HS-5 (cell line): Measurements from ENCODE around the gene PANK1.

Experiments
- DNase-seq: peaks from one replicate; pipeline ENCODE4 v3.0.0-alpha.2; 2012; ENCODE audit warnings: low read depth

Gene PANK1

DNA sequence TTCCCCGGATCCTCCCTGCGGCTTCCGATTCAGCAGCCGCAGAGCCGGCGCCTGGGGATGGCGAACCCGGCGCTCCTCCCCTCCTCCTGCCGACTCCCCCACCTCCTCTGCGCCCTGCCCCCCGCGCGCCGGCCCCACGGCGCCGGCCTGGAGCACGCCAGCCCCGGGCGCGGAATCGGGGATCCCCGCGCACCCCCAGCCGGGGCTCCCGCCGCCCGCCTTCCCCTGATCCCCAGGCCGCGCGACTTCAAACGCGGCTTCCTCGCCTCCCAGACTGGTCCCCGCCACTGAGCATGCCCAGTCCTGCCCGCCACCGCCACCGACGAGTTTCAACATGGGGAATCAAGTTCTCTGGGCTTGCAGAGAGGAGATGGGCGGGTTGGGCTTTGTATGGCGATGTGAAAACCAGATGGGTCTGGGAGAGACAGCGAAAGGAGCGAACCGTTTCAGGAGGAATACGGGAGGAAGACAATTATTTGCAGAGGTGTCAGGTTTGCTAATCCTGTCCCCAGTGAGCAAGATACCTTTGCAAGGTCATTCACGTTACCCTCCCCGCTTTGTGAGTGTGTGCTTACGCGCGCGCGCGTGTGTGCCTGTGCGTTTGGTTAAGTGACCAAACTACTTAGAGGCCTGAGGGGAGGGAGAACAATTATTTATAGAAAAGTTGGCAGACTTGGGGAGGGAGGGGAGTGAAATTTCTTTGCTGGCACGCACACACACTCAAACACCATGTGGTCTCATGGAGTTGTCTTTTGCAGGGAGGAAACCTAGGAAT lies at the start of gene PANK1:
Gene PANK1, minus strand, starts transcription at position 276 of the 775 bp plus-strand sequence. CDS start 351 bp downstream, outside the sequence.
- no peak for DNase-seq

DNA sequence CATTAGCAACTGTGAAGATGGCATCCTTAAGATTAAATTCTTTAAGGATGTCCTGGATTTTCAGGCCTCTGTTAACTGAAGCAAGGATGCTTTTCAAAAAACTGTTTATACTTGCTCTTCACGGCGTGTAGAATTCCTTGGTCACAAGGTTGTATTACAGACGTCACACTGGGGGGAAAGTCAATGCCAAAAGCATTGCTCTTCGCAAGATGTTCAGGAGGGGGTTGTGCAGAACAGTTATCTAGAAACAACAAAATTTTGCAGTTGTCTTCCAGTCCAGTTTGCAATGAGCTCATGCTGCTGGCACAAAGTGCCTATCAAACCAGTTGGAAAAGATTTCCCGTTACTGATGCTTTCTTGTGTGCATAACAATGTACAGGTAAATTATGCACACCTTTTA lies 48.1 kb upstream of the PANK1 start:
- no peak for DNase-seq

DNA sequence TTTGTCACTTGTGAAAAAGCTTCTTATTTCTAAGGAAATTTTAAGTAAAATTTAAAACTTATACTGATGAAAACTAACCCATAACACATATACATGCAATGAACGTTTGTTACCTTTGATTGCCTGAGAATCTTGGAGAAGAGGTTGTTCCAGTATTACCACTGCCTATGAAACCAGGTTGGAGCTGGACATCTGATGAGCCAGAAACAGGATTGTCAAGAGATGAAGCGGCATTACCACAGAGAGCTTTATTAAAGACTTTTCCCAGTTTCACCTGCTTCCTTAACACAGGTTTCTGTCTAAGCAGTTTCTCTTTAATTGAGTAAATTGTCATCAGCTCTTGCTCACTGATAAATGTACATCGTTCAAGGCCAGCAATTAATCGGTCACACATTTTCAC lies 47.4 kb upstream of the PANK1 start:
- DNase-seq, result no peak

DNA sequence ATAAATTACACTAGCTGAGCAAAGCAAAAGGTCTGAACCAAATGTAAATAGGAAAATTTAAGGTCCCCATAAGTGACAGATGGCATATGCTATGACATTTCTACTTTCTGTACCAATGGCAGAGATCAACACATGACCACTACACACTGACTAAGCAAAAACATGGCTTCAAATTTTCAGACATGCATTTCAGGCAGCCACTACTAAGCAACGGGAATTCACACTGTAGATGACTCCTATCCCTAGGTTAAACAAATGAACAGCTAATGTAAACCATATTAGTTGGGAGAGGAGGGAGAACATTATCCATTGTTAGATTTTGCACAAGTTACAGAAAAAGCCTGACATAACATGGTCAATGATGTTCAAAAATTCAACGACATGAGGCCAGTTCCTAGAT lies 45.0 kb upstream of the PANK1 start:
- no peak for DNase-seq

DNA sequence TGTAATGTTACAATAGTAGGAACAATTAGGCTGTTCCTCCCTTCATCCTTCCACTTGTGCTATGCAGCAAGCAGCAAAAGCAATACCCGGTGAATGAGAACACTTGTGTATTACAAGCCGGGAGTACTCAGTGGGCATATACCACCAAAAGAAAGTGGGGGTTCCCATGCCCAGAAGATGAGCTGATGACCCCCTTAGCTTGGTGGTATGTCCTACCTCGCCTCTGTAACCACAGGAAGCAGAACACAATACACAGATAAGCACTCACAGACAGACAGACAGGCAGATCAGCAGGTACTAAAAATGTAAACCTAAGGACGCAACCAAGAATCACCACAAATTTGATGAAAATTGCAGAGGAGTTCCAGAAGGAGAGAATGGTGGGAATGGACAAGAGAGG lies 40.9 kb upstream of the PANK1 start:
- DNase-seq, result no peak

DNA sequence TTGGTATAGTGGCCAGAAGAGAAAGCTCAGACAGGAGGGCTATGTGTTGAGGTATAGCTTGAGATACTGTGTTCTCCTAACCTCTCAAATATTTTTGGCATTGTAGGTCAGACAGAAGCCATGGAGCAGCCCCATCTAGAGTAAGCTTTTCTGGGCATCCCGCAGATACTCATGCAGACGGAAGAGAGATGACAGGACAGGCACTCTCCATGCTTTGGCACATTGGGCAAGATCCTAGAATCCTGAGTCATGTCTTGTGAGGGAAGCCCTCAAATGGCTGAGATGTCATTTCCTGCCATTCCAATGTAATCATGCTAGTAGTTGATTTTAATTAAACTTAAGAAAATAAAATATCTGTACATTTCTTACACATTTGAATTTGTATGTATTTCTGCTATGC lies 39.6 kb upstream of the PANK1 start:
- peak; percentile 33 for DNase-seq

DNA sequence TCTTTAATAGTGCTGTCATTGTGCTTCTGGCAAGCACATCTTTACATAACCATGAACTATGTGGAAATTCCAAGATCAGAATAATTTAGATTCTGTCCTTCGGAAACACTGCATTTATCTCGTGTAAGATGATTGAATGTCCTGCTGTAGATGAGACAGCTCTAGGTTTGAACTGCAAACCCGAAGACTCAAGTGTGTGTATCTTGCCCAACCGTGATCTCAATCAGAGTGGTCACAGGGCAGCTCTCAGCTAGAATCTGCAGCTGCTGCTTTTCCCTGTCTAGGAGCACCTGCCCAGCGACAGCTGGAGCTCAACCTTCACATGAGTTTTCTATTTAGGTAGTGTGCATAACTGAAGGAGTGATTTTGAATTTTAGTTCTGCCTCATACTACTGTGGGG lies 38.8 kb upstream of the PANK1 start:
- DNase-seq, result no peak

DNA sequence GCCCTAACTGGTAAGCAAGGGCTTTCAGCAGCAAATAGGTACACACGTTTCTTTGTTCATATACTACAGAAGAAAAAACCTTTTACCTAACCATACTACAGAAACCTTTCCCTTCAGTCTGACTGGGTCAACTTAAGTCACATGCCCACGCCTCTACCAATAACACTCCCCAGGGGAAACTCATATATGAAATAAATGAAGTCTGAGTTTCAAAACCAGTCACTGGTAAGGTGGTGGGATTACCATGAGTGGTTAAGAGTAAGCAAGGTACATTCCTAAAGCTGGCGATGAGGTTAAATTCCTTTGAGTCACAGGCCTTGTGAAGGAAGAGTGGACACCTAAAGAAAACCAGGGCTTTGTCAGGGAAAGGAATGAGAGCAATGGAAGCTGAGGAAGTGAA lies 34.9 kb upstream of the PANK1 start:
- DNase-seq, result no peak

DNA sequence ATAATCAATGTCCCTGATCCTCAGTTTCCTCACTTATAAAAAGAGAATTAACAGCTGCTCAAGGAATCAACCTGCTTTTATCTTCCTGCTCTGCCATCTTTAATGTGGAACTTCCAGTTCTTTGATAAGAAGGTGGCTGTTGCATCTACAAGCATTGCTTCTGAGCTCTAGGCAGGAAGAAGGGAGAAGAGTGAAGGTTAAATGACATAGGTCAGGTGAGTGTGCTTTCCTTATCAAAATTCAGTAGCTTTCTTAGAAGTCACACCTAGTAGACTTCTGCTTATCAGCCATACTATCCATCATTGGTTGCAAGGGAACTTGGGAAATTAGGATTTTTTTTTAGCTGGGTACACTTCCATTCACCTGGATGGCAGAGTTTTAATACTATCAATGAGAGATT lies 32.3 kb upstream of the PANK1 start:
- no peak for DNase-seq

DNA sequence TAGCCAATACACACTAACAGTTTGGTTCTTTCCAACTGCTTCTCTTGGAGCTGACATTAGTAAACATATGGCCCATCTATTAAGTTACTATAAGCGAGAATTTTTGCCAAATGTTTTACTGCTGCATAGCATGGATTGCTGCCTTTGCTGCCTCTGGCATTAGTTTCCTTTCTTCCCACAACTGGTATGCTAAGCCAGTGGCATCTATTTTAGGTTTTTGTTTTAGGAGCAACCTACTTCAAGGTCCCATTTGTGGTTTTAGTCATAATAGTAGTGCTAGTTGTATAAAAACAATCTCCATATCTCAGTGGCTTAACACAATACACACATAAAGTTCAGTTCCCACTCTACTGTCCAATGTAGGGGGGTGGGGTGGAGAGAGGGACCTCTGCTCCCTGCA lies 25.9 kb upstream of the PANK1 start:
- DNase-seq, result no peak

DNA sequence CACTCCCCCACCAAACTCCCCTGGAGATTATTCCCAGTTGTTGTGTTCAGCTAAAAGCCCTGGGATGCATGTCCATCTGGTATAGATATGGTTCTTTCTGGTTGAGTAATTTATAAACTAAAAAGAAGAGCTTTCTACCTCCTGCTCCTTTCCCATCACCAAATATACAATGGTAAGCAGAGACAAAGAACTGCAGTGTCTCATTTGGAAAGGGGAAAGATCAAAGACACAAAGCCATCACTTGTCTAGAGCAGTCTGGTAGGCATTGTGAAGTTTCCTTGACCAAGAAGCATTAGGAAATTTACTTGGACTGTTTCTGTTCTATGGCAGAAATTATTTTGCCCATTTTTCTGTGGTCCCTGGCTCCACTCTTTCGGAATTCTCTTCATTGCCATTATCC lies 24.9 kb upstream of the PANK1 start:
- DNase-seq, result no peak

DNA sequence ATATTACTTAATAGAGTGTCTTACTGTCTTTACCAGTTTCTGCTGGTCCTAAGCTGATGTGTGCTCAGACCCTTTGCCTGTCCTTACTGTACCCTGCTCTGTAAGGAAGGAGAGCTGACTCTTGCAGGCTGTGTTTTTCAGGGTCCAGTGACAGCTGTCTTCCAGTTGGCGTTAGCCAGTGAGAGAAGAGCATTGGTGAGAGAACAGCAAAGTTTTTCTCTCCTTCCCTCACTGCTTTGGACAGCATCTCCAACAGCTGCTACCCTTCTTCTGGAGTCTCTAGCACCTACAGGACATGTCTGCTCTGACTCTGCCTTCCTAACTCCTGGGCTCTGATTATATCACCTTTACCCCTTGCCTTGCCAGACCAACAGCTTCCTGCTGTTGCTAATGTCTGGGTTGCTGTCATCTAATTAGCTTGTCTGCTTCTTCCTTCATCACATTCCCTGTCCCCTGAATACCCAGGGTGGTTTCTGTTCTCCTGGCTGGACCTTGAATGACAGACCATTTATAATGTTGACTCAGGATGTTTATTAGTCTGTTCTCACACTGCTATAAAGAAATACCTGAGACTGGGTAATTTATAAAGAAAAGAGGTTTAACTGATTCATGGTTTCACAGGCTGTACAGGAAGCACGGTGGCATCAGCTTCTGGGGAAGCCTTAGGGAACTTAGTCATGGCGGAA lies 23.5 kb upstream of the PANK1 start:
- no peak for DNase-seq

DNA sequence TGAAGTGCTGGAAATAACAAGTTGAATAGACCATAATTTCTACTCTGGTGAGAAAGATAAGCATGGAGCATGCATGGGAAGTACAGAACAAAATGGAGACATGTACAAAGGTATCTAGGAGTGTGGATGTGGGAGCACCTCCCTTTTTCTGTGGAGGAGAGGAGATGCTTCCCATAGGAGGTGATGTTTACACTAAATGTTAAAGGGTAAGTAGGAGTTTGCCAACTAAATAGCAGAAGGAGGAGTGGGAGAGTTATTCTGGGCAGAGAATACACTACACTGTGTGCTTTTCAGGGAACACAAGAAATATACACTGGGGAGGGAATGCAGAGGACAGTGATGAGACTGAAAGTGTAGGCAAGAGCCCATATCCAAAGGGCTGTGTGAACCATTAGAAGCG lies 21.1 kb upstream of the PANK1 start:
- no peak for DNase-seq

DNA sequence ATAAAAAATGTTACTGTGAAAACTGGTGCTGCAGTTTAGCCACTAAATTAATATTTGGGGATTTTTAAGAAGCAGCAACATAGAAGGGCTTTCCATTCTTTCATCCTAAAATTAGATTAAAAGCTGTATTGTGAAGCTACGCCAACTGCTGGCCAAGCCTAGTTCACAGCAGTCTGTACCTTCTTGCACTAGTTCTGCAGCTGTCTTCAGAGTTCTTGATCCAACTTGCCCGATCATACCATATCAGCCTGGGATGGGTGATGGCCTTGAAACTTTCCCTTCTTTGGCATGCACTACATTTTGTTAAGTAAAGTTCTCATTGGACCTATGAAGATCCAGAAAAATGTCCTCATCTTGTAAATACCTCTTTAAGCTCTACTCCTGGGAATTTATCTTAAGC lies 20.3 kb upstream of the PANK1 start:
- no peak for DNase-seq

DNA sequence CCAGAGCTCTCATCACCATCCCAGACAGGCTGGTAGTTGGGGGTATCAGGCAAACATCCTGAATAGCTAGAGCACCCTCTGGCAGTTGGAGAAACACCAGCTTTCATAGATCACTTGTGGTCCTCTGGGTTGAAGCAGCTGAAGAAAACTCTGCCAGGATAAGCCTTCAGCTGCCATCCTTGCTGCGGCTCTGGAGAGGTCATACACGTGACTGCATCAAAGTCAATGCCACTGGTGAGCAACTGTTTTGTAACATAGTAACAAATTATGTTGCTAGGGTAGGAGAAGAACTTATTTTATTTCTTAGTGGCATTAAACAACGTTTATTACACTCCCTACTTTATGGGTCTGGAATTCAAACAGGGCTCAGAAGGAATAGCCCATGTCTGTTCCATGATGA lies 19.2 kb upstream of the PANK1 start:
- no peak for DNase-seq

DNA sequence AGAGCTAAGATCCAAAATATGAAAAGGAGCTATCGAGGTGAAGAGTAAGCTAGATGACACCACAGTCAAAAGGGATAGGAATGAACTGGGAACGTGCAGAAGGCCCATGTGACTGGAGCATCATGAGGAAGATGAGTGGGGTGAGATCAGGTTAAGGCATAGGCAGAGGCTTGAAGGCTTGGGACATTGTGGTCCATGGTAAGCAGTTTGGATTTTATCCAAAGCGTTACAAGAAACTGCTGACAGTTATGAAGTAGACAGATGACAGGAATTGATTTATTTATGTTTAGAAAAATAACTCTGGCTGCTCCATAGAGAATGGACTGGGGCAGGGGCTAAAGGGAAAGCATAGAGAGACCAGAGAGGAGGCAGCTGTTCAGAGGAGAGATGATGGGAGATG lies 18.1 kb upstream of the PANK1 start:
- no peak for DNase-seq

DNA sequence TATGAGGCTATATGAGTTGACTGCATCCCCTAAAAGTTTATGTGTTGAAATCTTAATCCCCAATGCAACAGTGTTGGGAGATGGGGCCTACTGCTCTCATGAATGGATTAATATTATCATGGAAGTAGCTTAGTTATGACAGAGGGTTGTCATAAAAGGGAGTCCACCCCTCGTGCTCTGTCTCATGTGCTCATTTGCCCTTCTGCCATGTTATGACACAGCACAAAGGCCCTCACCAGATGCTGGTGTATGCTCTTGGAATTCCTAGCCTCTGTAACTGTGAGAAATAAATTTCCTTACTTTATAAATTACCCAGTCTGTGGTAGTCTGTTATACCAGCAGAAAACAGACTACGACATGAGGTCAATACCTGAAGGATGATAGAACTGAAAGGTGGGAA lies 17.6 kb upstream of the PANK1 start:
- no peak for DNase-seq

DNA sequence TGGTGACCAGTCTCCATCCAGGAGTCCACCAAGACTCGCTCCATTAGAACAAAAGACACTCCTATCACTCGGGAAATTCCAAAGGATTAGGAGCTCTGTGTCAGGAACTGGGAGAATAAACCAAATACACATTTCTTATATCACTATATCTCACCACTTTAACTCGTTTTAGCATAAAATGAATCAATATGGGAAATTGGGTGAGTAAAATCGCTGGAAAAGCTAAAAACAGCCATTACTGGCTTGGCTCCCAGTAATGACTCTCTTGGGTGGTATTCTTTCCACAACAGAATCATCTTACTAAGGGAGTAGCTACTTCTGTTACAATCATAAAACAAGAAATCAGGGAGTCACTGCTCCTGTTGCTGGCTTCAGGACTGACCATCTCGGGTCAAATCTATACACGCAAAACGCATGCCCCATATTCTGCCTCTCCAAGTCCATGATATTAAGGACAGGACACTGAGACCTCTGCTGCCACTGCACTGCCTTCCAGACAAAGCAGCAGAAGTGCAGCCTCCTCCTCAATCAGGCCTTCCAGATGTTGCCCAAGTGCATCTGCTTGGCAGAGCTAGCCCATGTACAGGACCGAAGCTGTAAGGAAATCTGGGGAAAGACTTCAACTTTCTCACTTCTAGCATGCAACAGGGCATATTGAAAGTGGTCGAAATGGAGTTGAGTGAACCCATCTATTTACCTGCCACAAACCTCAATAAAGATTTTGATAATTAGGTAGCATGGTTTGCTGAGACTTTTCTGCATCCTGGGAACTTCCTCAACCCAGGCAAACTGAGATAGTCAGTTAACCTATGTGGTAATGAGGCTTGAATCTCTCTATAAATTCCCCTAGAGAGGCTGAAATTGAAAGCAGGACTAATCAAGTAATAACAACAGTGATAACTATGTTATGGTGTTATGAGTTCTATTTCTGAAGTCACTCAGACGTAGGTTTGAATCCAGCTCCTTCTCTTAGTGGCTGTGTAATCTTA lies 14.4 kb upstream of the PANK1 start:
- DNase-seq, result peak; percentile 83

DNA sequence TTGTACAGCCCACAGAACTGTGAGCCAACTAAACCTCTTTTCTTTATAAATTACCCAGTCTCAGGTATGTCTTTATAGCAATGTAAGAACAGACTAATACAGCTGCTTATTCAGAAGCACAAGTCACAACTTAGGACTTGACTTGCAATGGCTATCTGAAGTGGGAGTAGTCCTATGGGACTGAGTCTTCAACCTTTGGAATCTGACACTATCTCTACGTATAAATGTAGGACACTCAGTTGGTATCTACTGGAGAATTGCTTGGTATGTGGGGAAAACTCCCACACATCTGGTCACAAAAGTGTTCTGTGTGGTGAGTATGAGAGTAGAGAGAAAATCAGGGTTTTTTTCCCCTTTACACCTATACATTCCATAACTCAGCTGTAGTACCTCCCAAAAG lies 12.3 kb upstream of the PANK1 start:
- DNase-seq, result no peak

DNA sequence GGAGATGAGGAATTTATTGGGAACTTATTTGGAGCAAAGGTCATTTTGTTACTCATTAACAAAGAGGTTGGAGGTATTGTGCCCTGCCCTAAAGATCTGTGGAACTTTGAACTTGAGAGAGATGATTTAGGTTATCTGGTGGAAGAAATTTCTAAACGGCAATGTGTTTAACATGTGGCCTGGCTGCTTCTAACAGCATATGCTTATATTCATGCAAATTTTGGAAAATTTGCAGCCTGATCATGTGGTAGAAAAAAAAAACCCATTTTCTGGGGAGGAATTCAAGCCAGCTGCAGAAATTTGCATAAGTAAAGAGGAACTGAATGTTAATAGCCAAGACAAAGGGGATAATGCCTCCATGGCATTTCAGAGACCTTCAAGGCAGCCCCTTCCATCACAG lies 10.7 kb upstream of the PANK1 start:
- DNase-seq, result no peak

DNA sequence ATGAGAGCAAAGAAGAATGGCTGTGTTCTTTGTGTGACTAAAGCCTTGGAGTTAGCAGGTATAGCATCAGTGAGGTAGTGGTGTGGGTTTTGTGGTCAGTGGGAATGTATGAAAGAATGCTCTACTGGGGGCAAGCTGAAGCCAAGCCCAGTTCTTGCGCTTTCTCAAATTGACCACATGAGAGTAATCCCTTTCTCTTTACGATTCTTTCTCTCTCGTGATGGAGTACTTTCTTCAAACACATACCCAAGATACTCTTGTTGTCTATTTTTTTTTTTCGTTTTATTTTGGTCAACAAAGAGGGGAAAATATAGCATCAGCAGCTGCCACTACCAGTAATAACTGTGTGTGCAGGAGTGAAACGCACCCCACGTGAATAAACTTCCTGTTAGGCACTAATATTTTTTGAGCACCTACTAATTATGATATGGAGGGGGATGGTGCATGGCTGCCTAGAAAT lies 8.4 kb upstream of the PANK1 start:
- no peak for DNase-seq

DNA sequence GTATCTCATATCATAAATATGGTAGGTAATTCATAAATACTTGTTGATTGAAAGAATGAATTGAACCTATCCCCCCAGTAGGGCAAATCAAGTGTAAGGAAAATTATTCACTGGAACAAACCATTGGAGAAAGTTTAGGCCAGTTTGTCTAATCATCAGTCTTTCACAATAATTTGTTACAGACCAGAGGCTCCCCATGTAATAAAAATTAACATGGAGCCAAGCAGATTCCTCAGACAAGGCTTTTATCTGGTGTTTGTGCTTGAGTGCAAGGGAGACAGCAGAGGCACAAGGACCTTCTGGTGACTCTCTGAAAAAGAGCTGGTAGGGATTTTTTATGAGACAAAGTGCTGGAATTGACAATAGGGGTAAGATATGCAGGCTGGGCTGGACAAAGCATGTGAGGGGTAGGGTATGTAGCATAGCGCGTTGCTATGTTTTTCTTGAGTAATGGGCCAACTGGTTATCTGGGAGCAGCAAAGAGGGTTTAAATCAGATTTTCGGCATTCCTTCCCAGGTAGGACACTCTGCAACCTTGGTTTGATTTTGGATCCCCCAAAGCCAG lies 7.8 kb upstream of the PANK1 start:
- no peak for DNase-seq
